CD14-positive monocyte (primary cell): ENCODE results near the gene CPED1. TPM values are rescaled to one million over a fixed set of nuclear protein-coding genes. Genes with fewer than 3 reads are reported as not detected.
"Not testable (repeated sequence)": the region's sequence is repeated elsewhere in the genome, so short reads cannot be mapped to it uniquely, and the experiment has no call there.

Experiments used
- DNase-seq, 3 donors: peaks; one replicate each; pipeline ENCODE4 v3.0.0-alpha.2; 2011 to 2022
- H2AFZ ChIP-seq: 2 replicates; pipeline ENCODE4 v1.6.0; 2012; ENCODE audit warnings: mild to moderate bottlenecking, low read depth, low read length, inconsistent platforms; ENCODE audit not compliant: insufficient read depth, poor library complexity, severe bottlenecking
- H3K27ac ChIP-seq, 2 donors: 1 replicate in 1 of 2; 2 replicates in 1 of 2; pipeline ENCODE4 v1.5.1; 2012 to 2013; ENCODE audit warnings: low read length in 2 of 2, control low read depth in 1 of 2, inconsistent platforms in 1 of 2, low read depth in 1 of 2, mild to moderate bottlenecking in 1 of 2
- H3K27me3 ChIP-seq, 2 donors: one replicate each; pipeline versions ENCODE4 v1.6.0 to v1.6.1; 2011 to 2013; ENCODE audit warnings: low read length in 2 of 2; ENCODE audit not compliant: control insufficient read depth in 2 of 2, insufficient read depth in 2 of 2
- H3K36me3 ChIP-seq, 2 donors: replicated peaks in 1 of 2; 1 replicate in 1 of 2; 2 replicates in 1 of 2; pipeline versions ENCODE4 v1.5.1 to v1.6.1; 2012 to 2013; ENCODE audit warnings: low read length in 2 of 2, control low read depth in 1 of 2, inconsistent platforms in 1 of 2, mild to moderate bottlenecking in 1 of 2; ENCODE audit not compliant: insufficient read depth in 2 of 2, control insufficient read depth in 1 of 2
- H3K4me1 ChIP-seq, 2 donors: 1 replicate in 1 of 2; 2 replicates in 1 of 2; pipeline versions ENCODE4 v1.5.1 to v1.6.1; 2012 to 2013; ENCODE audit warnings: low read length in 2 of 2, control low read depth in 1 of 2, inconsistent platforms in 1 of 2, mild to moderate bottlenecking in 1 of 2, moderate library complexity in 1 of 2; ENCODE audit not compliant: insufficient read depth in 2 of 2, control insufficient read depth in 1 of 2
- H3K4me2 ChIP-seq: replicated peaks from 2 replicates; pipeline ENCODE3; 2012; ENCODE audit warnings: low read length, moderate library complexity, mild to moderate bottlenecking; ENCODE audit not compliant: poor library complexity, severe bottlenecking; ENCODE audit errors: extremely low read depth
- H3K4me3 ChIP-seq, 3 experiments: fragments of 200-600 bp in 1 of 3; sonication (generic) in 1 of 3; replicated peaks in 1 of 3; 1 replicate in 2 of 3; 2 replicates in 1 of 3; pipeline ENCODE4 v1.5.1; 2011 to 2013; ENCODE audit warnings: low read length in 3 of 3, mild to moderate bottlenecking in 3 of 3, control low read depth in 2 of 3, low read depth in 2 of 3, inconsistent platforms in 1 of 3, moderate library complexity in 1 of 3
- H3K79me2 ChIP-seq: 2 replicates; pipeline ENCODE4 v1.6.0; 2012; ENCODE audit warnings: mild to moderate bottlenecking, control low read depth, inconsistent platforms, low read length, moderate library complexity; ENCODE audit not compliant: insufficient read depth
- H3K9ac ChIP-seq: 2 replicates; pipeline ENCODE4 v1.6.0; 2017; ENCODE audit warnings: low read length, mild to moderate bottlenecking; ENCODE audit not compliant: insufficient read depth, poor library complexity, severe bottlenecking
- H3K9me3 ChIP-seq, 2 donors: replicated peaks in 1 of 2; 1 replicate in 1 of 2; 2 replicates in 1 of 2; pipeline versions ENCODE4 v1.5.1 to v1.6.1; 2012 to 2013; ENCODE audit warnings: low read length in 2 of 2, control low read depth in 1 of 2; ENCODE audit not compliant: control insufficient read depth in 1 of 2, insufficient read depth in 1 of 2
- H4K20me1 ChIP-seq: 2 replicates; pipeline ENCODE4 v1.6.0; 2012; ENCODE audit warnings: mild to moderate bottlenecking, low read length, control low read depth, moderate library complexity; ENCODE audit not compliant: insufficient read depth
- H3K27ac Mint-ChIP-seq, 7 donors: one replicate each; pipeline ENCODE4 v1.8.0; 2020; ENCODE audit warnings: mild to moderate bottlenecking in 7 of 7, mixed read lengths in 7 of 7, moderate library complexity in 6 of 7, inconsistent platforms in 2 of 7
- H3K27me3 Mint-ChIP-seq, 3 donors: one replicate each; pipeline ENCODE4 v1.8.0; 2021 to 2022; ENCODE audit warnings: low read depth in 3 of 3, mild to moderate bottlenecking in 3 of 3, mixed read lengths in 3 of 3, moderate library complexity in 3 of 3, inconsistent platforms in 1 of 3
- H3K36me3 Mint-ChIP-seq, 2 donors: one replicate each; pipeline ENCODE4 v1.8.0; 2020; ENCODE audit warnings: mixed read lengths in 2 of 2, inconsistent platforms in 1 of 2, mild to moderate bottlenecking in 1 of 2
- H3K4me1 Mint-ChIP-seq: one replicate; pipeline ENCODE4 v1.8.0; 2020; ENCODE audit warnings: mild to moderate bottlenecking, mixed read lengths
- H3K4me3 Mint-ChIP-seq, 2 donors: one replicate each; pipeline ENCODE4 v1.8.0; 2020; ENCODE audit warnings: mild to moderate bottlenecking in 2 of 2, mixed read lengths in 2 of 2, moderate library complexity in 1 of 2
- H3K9me3 Mint-ChIP-seq, 7 donors: one replicate each; pipeline ENCODE4 v1.8.0; 2020 to 2022; ENCODE audit warnings: mixed read lengths in 7 of 7, mild to moderate bottlenecking in 6 of 7, moderate library complexity in 6 of 7, inconsistent platforms in 2 of 7
- WGBS: methylation state at CpG from one replicate; pipeline ENCODE4 v1.1.5; 2013; ENCODE audit warnings: missing lambda C conversion rate; ENCODE audit not compliant: insufficient coverage; 5-methylcytosine and 5-hydroxymethylcytosine counted together
- intact Hi-C, 2 donors: fragments of 100-400 bp; cut with micrococcal nuclease; formaldehyde crosslinking; loops; one replicate each; pipeline versions ENCODE4 v1.15.0 to v1.15.1; 2023
- polyA plus RNA-seq, 3 donors: library from polyadenylated mRNA; depleted of rRNA in 1 of 3; unstranded in 2 of 3; stranded (reverse) in 1 of 3; fragments of 300-500 nt in 2 of 3; fragments of >200 nt in 1 of 3; fragmentation: Illumina TruSeq in 2 of 3; gene quantifications; 1 replicate in 2 of 3; 2 replicates in 1 of 3; pipeline ENCODE4 v1.2.3, GENCODE V29; 2012 to 2021
- TF ChIP-seq, protein P1 (sequence below): fragments of 200-600 bp; IDR thresholded peaks from one replicate; pipeline ENCODE4 v1.8.0; 2022; ENCODE audit warnings: antibody characterized with exemption, mild to moderate bottlenecking

Gene CPED1
- polyA plus RNA-seq, 3 donors: 9.8 to 30.0 (median 20.4) TPM

GRCh38 chr7:121119047-121119446 is 130.5 kb downstream of the CPED1 start:
- no peaks in the 10 kb centered on the region for H3K27me3 ChIP-seq
- no peak overlapping the region for H2AFZ ChIP-seq
- Mint-ChIP-seq H3K9me3 (peaks cover 0 to 2% (median 0%) of the 10 kb centered on the region in 7 donors), H3K4me1 (no peaks in the 10 kb centered on the region), H3K27ac (no peak overlapping the region), H3K36me3 (no peaks in the 10 kb centered on the region), H3K4me3 (no peak overlapping the region), H3K27me3 (no peaks in the 10 kb centered on the region)
- WGBS: 100% methylated on average over 3 of the region's 9 CpGs
- H3K27ac ChIP-seq: no peak overlapping the region
- H3K4me2 ChIP-seq: no peak overlapping the region
- no peaks in the 10 kb centered on the region for H3K36me3 ChIP-seq
- no peaks in the 10 kb centered on the region for H3K4me1 ChIP-seq
- TF ChIP-seq, protein P1, sequence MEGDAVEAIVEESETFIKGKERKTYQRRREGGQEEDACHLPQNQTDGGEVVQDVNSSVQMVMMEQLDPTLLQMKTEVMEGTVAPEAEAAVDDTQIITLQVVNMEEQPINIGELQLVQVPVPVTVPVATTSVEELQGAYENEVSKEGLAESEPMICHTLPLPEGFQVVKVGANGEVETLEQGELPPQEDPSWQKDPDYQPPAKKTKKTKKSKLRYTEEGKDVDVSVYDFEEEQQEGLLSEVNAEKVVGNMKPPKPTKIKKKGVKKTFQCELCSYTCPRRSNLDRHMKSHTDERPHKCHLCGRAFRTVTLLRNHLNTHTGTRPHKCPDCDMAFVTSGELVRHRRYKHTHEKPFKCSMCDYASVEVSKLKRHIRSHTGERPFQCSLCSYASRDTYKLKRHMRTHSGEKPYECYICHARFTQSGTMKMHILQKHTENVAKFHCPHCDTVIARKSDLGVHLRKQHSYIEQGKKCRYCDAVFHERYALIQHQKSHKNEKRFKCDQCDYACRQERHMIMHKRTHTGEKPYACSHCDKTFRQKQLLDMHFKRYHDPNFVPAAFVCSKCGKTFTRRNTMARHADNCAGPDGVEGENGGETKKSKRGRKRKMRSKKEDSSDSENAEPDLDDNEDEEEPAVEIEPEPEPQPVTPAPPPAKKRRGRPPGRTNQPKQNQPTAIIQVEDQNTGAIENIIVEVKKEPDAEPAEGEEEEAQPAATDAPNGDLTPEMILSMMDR: no peak
- no peaks in the 10 kb centered on the region for H3K9me3 ChIP-seq
- no peaks in the 10 kb centered on the region for H3K79me2 ChIP-seq
- no peak overlapping the region for H3K9ac ChIP-seq
- intact Hi-C loops: no loop called here
- no peak overlapping the region for H3K4me3 ChIP-seq
- no peak for DNase-seq
- no peaks in the 10 kb centered on the region for H4K20me1 ChIP-seq

DNA sequence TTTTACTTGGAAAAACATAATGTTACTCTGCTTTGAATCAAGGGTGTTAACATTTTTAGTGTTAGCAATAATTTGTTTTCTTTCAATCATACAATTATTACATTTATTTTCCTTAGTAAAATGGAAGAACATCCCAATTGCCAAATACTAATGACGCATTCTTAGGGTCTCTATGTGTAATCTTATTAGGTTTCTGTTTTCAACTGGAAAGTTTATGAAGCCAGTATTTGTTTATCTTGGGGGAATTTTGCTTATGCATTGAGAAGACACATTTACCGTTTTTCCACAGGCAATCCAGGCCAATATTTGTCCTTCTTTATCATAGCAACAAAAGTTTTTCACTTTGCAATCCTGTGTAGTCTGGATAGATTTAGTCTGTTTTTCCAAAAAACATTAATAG is 134.5 kb downstream of the CPED1 start:
- no CpG with 5 or more reads among the region's 2 CpGs for WGBS
- H3K4me2 ChIP-seq: no peak overlapping the region
- H3K4me1 ChIP-seq: no peaks in the 10 kb centered on the region
- peaks cover 0 to 2% (median 0%) of the 10 kb centered on the region in 7 donors for H3K9me3 Mint-ChIP-seq
- H3K36me3 ChIP-seq: no peaks in the 10 kb centered on the region
- H3K4me3 Mint-ChIP-seq: no peak overlapping the region
- no peak overlapping the region for H3K27ac Mint-ChIP-seq
- intact Hi-C loops: no loop called here
- H3K4me1 Mint-ChIP-seq: no peaks in the 10 kb centered on the region
- TF ChIP-seq, protein P1: no peak
- no peaks in the 10 kb centered on the region for H3K9me3 ChIP-seq
- H3K9ac ChIP-seq: no peak overlapping the region
- H3K27me3 Mint-ChIP-seq: no peaks in the 10 kb centered on the region
- H3K79me2 ChIP-seq: no peaks in the 10 kb centered on the region
- no peak overlapping the region for H3K4me3 ChIP-seq
- DNase-seq: no peak
- no peaks in the 10 kb centered on the region for H4K20me1 ChIP-seq
- H3K27ac ChIP-seq: no peak overlapping the region
- H2AFZ ChIP-seq: no peak overlapping the region
- peaks cover 0 to 2% of the 10 kb centered on the region in 2 donors for H3K36me3 Mint-ChIP-seq
- H3K27me3 ChIP-seq: no peaks in the 10 kb centered on the region

GRCh38 chr7:121125454-121125853 is 136.9 kb downstream of the CPED1 start:
- H3K4me1 Mint-ChIP-seq, H3K27ac Mint-ChIP-seq, H3K36me3 Mint-ChIP-seq, H3K27me3 ChIP-seq, H3K4me2 ChIP-seq, H3K27ac ChIP-seq, H3K9me3 Mint-ChIP-seq, H2AFZ ChIP-seq, H4K20me1 ChIP-seq, H3K4me1 ChIP-seq, H3K36me3 ChIP-seq, H3K4me3 Mint-ChIP-seq, H3K9ac ChIP-seq, intact Hi-C loops, DNase-seq, H3K9me3 ChIP-seq, H3K4me3 ChIP-seq, H3K27me3 Mint-ChIP-seq, H3K79me2 ChIP-seq: not testable (repeated sequence)
- no CpG with 5 or more reads among the region's 1 CpG for WGBS
